ENCODE data around the gene SYCP2L. TPM values are rescaled to one million over a fixed set of nuclear protein-coding genes. Genes with fewer than 3 reads are reported as not detected.

Gene SYCP2L
- total RNA-seq, 4 donors from 2014 or later = 0.13 to 2.9 (median 0.70) TPM

DNA sequence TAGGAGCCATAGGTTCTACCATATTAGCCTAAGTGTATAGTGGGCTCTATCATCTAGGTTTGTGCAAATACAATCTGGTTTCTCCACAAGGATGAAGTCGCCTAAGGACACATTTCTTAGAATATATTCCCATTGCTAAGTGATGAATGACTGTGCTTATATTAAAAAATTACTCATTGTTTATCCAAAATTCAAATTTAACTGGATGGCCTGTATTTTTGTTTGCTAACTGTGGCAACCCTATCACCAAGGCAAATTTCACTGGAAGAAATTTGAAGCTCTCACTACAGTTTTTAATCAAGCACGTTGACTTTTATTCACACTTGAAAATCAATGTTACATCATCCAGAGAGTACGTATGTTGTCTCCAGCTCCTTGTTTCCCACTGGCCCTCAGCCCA is 18.9 kb upstream of the SYCP2L start:
- intact Hi-C loops (cut with DNase I) = no loop called here
- peak; percentile 0 for DNase-seq (ENCODE audit: extremely low spot score)
- Histone ChIP-seq H3K36me3 (no peaks in the 10 kb centered on the region), H3K9me3 (no peaks in the 10 kb centered on the region), H3K27me3 (no peaks in the 10 kb centered on the region), H3K4me1 (no peaks in the 10 kb centered on the region), H3K4me3 (no peak overlapping the region), H3K27ac (replicated peaks in 1 of 4) (no peak overlapping the region)
- 88% methylated on average over 3 of the region's 3 CpGs for WGBS
- no peak for TF ChIP-seq EP300 (IDR thresholded peaks at IDR 0.05)

DNA sequence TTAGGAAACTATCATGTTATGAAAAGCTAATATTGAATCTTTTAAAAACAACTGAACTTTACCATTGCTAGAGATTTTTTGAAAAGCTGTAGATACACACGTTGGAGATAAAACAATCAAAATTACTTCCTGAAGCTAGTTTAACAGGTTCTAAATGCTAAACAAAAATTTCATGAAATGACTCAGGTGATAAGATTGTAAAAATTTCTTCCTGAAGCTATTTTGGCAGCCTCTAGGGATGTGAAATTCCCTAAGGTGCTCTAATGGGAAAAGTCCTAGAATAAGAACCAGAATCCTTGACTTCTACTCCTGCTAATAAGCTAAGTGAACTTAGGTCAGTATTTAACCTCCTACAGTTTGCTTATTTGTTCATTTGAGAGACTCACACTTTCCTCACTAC is 13.5 kb upstream of the SYCP2L start:
- TF ChIP-seq EP300 (IDR thresholded peaks at IDR 0.05) (no peak), POLR2A (IDR thresholded peaks at IDR 0.05; ENCODE audit: low read depth) (no peak), POLR2AphosphoS5 (IDR thresholded peaks at IDR 0.05) (no peak)
- TF ChIP-seq, protein P1, sequence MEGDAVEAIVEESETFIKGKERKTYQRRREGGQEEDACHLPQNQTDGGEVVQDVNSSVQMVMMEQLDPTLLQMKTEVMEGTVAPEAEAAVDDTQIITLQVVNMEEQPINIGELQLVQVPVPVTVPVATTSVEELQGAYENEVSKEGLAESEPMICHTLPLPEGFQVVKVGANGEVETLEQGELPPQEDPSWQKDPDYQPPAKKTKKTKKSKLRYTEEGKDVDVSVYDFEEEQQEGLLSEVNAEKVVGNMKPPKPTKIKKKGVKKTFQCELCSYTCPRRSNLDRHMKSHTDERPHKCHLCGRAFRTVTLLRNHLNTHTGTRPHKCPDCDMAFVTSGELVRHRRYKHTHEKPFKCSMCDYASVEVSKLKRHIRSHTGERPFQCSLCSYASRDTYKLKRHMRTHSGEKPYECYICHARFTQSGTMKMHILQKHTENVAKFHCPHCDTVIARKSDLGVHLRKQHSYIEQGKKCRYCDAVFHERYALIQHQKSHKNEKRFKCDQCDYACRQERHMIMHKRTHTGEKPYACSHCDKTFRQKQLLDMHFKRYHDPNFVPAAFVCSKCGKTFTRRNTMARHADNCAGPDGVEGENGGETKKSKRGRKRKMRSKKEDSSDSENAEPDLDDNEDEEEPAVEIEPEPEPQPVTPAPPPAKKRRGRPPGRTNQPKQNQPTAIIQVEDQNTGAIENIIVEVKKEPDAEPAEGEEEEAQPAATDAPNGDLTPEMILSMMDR (IDR thresholded peaks at IDR 0.05) = no peak
- no peak overlapping the region for H3K4me3 ChIP-seq
- no peaks in the 10 kb centered on the region for H3K27me3 ChIP-seq
- no peak for DNase-seq (ENCODE audit: extremely low spot score)
- no peaks in the 10 kb centered on the region for H3K9me3 ChIP-seq
- 61% methylated on average over 1 of the region's 1 CpG for WGBS
- H3K27ac ChIP-seq (replicated peaks in 1 of 4) = no peak overlapping the region
- no peaks in the 10 kb centered on the region for H3K36me3 ChIP-seq
- no peaks in the 10 kb centered on the region for H3K4me1 ChIP-seq
- intact Hi-C loops (cut with DNase I) = no loop called here

DNA sequence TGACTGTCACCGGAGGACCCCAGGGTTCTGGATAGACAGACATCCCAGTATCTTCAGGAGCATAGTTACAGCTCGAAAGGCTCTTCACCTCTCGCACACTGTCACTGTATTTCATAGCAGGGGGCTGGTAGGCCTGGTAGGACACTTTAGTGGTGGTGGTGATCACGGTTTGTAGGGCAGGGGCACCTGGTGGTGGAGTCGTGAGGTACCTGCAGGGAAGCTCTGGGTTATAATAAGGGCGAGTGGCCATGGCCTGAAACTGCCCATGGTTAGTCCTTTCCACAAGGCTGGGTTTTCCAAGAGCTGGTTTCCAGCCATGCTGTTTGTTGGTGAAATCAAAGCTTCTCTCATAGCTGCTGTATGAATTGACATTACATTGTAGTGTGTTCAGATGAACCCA is 12.6 kb upstream of the SYCP2L start:
- Histone ChIP-seq H3K27me3 (peaks cover 0 to under 1% (median 0%) of the 10 kb centered on the region in 4 donors), H3K4me1 (no peaks in the 10 kb centered on the region), H3K4me3 (no peak overlapping the region), H3K9me3 (no peaks in the 10 kb centered on the region), H3K27ac (replicated peaks in 1 of 4) (no peak overlapping the region), H3K36me3 (no peaks in the 10 kb centered on the region)
- peak; percentile 42 for DNase-seq (ENCODE audit: extremely low spot score)
- intact Hi-C loops (cut with DNase I) = no loop called here
- TF ChIP-seq POLR2AphosphoS5 (IDR thresholded peaks at IDR 0.05) = no peak
- TF ChIP-seq, protein P1 (IDR thresholded peaks at IDR 0.05) = no peak
- TF ChIP-seq POLR2A (IDR thresholded peaks at IDR 0.05; ENCODE audit: low read depth) = no peak
- no peak for TF ChIP-seq EP300 (IDR thresholded peaks at IDR 0.05)
- WGBS = 89% methylated on average over 6 of the region's 6 CpGs

DNA sequence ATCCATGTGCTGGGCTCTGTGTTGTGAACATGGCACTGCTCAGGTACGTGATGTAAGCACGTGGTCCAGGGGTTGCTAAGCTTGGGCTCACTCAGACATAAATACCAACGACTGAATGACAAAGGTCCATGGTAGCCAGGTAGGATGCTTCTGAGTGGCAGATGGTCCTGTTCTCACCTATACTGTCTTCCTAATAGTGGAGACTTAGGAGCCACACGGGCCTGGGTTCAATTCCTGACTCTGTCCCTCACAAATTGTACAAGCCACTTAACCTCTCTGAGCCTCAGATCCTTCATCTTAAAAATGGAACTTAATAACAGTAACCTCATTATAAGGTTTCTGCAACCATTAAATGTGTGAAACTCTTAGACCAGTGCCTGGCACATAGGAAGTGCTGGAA is 11.8 kb upstream of the SYCP2L start:
- intact Hi-C loops (cut with DNase I) = no loop called here
- WGBS = 82% methylated on average over 4 of the region's 4 CpGs

DNA sequence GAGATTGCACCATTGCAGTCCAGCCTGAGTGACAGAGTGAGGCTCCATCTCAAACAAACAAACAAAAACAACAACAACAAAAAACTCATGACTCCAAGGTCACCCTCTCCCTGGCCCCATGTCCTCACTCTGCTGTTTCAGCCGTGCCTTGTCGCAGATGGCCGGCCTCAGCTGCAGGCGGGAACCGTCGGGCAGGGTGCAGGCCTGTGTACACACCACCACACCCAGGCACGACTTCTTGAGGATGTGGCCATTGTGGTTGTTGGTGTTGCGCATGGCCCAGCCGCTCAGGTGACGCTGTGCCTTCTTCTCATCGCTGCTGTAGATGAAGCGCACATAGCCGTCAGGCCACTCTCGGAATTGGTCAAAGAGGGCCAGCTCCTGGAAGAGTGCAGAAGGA is 9.8 kb upstream of the SYCP2L start:
- intact Hi-C loops (cut with DNase I) = no loop called here
- Histone ChIP-seq H3K36me3 (no peaks in the 10 kb centered on the region), H3K4me1 (peaks cover 5 to 7% (median 6%) of the 10 kb centered on the region in 4 donors), H3K27ac (replicated peaks in 1 of 4) (no peak overlapping the region), H3K27me3 (peaks cover 0 to 28% (median 9%) of the 10 kb centered on the region in 4 donors), H3K9me3 (no peaks in the 10 kb centered on the region), H3K4me3 (no peak overlapping the region)
- no peak for DNase-seq (ENCODE audit: extremely low spot score)
- WGBS = 98% methylated on average over 14 of the region's 14 CpGs
- TF ChIP-seq POLR2AphosphoS5 (IDR thresholded peaks at IDR 0.05) (no peak), POLR2A (IDR thresholded peaks at IDR 0.05; ENCODE audit: low read depth) (no peak), EP300 (IDR thresholded peaks at IDR 0.05) (no peak)
- TF ChIP-seq, protein P1 (IDR thresholded peaks at IDR 0.05) = no peak

More for the DNA sequence above, 11.8 kb upstream of the SYCP2L start:
- Histone ChIP-seq H3K36me3 (no peaks in the 10 kb centered on the region), H3K27me3 (peaks cover 0 to 8% (median 0%) of the 10 kb centered on the region in 4 donors), H3K9me3 (no peaks in the 10 kb centered on the region), H3K27ac (replicated peaks in 1 of 4) (no peak overlapping the region), H3K4me1 (no peaks in the 10 kb centered on the region), H3K4me3 (no peak overlapping the region)
- peak; percentile 60 for DNase-seq (ENCODE audit: extremely low spot score)
- TF ChIP-seq POLR2A (IDR thresholded peaks at IDR 0.05; ENCODE audit: low read depth) (no peak), POLR2AphosphoS5 (IDR thresholded peaks at IDR 0.05) (no peak), EP300 (IDR thresholded peaks at IDR 0.05) (no peak)
- TF ChIP-seq, protein P1 (IDR thresholded peaks at IDR 0.05) = no peak
